B cell (primary cell): ENCODE results near the gene DLGAP4. TPM values are rescaled to one million over a fixed set of nuclear protein-coding genes. Genes with fewer than 3 reads are reported as not detected.
A peak's percentile ranks its signal among the peaks of the same experiment; 100 is the strongest.

Experiments
- ATAC-seq: fragments of 200-7000 bp; cut with Tn5 transposase; one replicate; pipeline ENCODE4 v1.10.0; 2021; ENCODE audit warnings: low read depth, mild to moderate bottlenecking, moderate number of reproducible peaks, moderate library complexity
- CTCF ChIA-PET: fragments of 350-600 bp; sonication (Branson Sonifier 250); formaldehyde crosslinking; loops from one replicate; lab custom pipeline; 2021; ENCODE audit warnings: antibody characterized with exemption, inconsistent platforms; lab: Charles Lee
- POLR2A ChIA-PET: fragments of 350-600 bp; sonication (Branson Sonifier 250); formaldehyde crosslinking; loops from one replicate; lab custom pipeline; 2021; ENCODE audit warnings: antibody characterized with exemption; lab: Charles Lee
- DNase-seq: peaks from one replicate; pipeline ENCODE4 v3.0.0; 2013
- H2AFZ ChIP-seq: 2 replicates; pipeline ENCODE4 v1.6.1; 2012; ENCODE audit warnings: mild to moderate bottlenecking, low read depth, low read length; ENCODE audit not compliant: insufficient read depth, poor library complexity, severe bottlenecking
- H3K27ac ChIP-seq, 2 donors: 1 replicate in 1 of 2; 2 replicates in 1 of 2; pipeline ENCODE4 v1.5.1; 2012 to 2013; ENCODE audit warnings: low read length in 2 of 2, mild to moderate bottlenecking in 2 of 2, moderate library complexity in 1 of 2
- H3K27me3 ChIP-seq, 4 experiments: fragments of 200-600 bp in 1 of 4; sonication (generic) in 1 of 4; replicated peaks in 1 of 4; 1 replicate in 2 of 4; 2 replicates in 2 of 4; pipeline versions ENCODE4 v1.6.1 to v1.7.0; 2013 to 2016; ENCODE audit warnings: low read length in 3 of 4, mild to moderate bottlenecking in 2 of 4, mixed read lengths in 1 of 4, moderate library complexity in 1 of 4; ENCODE audit not compliant: insufficient read depth in 4 of 4, control insufficient read depth in 3 of 4; ENCODE audit errors: control extremely low read depth in 1 of 4
- H3K36me3 ChIP-seq, 2 experiments: replicated peaks in 1 of 2; 1 replicate in 1 of 2; 2 replicates in 1 of 2; pipeline versions ENCODE4 v1.6.1 to v1.7.1; 2013; ENCODE audit warnings: low read length in 1 of 2; ENCODE audit not compliant: insufficient read depth in 2 of 2, control insufficient read depth in 1 of 2; ENCODE audit errors: control extremely low read depth in 1 of 2, extremely low read depth in 1 of 2
- H3K4me1 ChIP-seq, 2 donors: fragments of 200-600 bp in 1 of 2; sonication (generic) in 1 of 2; 1 replicate in 1 of 2; 2 replicates in 1 of 2; pipeline versions ENCODE4 v1.5.1 to v1.6.1; 2013 to 2017; ENCODE audit warnings: low read length in 2 of 2; ENCODE audit not compliant: control insufficient read depth in 2 of 2, insufficient read depth in 2 of 2
- H3K4me2 ChIP-seq: replicated peaks from 2 replicates; pipeline ENCODE3; 2012; ENCODE audit warnings: mild to moderate bottlenecking, low read depth, low read length; ENCODE audit not compliant: poor library complexity, severe bottlenecking
- H3K4me3 ChIP-seq, 5 experiments: fragments of 200-600 bp in 1 of 5; sonication (generic) in 1 of 5; 1 replicate in 3 of 5; 2 replicates in 2 of 5; pipeline versions ENCODE4 v1.5.1 to v1.7.0; 2011 to 2016; ENCODE audit warnings: low read length in 4 of 5, mild to moderate bottlenecking in 4 of 5, low read depth in 2 of 5, control low read depth in 1 of 5, moderate library complexity in 1 of 5; ENCODE audit not compliant: insufficient read depth in 1 of 5; ENCODE audit errors: control extremely low read depth in 1 of 5, extremely low read depth in 1 of 5
- H3K79me2 ChIP-seq: fragments of 200-600 bp; sonication (generic); one replicate; pipeline ENCODE4 v1.6.0; 2016; ENCODE audit warnings: low read length; ENCODE audit not compliant: control insufficient read depth, insufficient read depth
- H3K9ac ChIP-seq: fragments of 200-600 bp; sonication (generic); 2 replicates; pipeline ENCODE4 v1.6.1; 2017; ENCODE audit warnings: mild to moderate bottlenecking, low read length, moderate library complexity
- H3K9me3 ChIP-seq, 3 donors: one replicate each; pipeline versions ENCODE4 v1.6.1 to v1.7.1; 2013; ENCODE audit warnings: low read length in 2 of 3; ENCODE audit not compliant: control insufficient read depth in 2 of 3, insufficient read depth in 1 of 3; ENCODE audit errors: control extremely low read depth in 1 of 3
- H4K20me1 ChIP-seq: 2 replicates; pipeline ENCODE4 v1.6.0; 2012; ENCODE audit warnings: mild to moderate bottlenecking, low read length; ENCODE audit not compliant: insufficient read depth, control insufficient read depth, poor library complexity, severe bottlenecking
- H3K27ac Mint-ChIP-seq: one replicate; pipeline ENCODE4 v1.8.0; 2021; ENCODE audit warnings: mixed read lengths
- H3K27me3 Mint-ChIP-seq: one replicate; pipeline ENCODE4 v1.8.0; 2021; ENCODE audit warnings: mixed read lengths
- H3K4me1 Mint-ChIP-seq: one replicate; pipeline ENCODE4 v1.8.0; 2021; ENCODE audit warnings: mixed read lengths
- H3K4me3 Mint-ChIP-seq: one replicate; pipeline ENCODE4 v1.8.0; 2021; ENCODE audit warnings: mixed read lengths
- H3K9me3 Mint-ChIP-seq: one replicate; pipeline ENCODE4 v1.8.0; 2022; ENCODE audit warnings: mixed read lengths; ENCODE audit not compliant: insufficient read depth
- EZH2 ChIP-seq: IDR thresholded peaks from 2 replicates; pipeline ENCODE4 v1.6.1; 2012; ENCODE audit warnings: borderline replicate concordance, low read depth, mild to moderate bottlenecking, moderate library complexity, low read length; ENCODE audit not compliant: insufficient read depth, poor library complexity, severe bottlenecking
- WGBS: methylation state at CpG from one replicate; pipeline ENCODE4 v1.1.5; 2013; ENCODE audit warnings: missing lambda C conversion rate; ENCODE audit not compliant: insufficient coverage; 5-methylcytosine and 5-hydroxymethylcytosine counted together
- intact Hi-C: fragments of 100-400 bp; cut with micrococcal nuclease; formaldehyde crosslinking; loops from one replicate; pipeline ENCODE4 v1.10.0; 2022
- polyA plus RNA-seq: library from polyadenylated mRNA; depleted of rRNA; stranded (reverse); fragments of >200 nt; gene quantifications from 2 replicates; pipeline ENCODE4 v1.2.3, GENCODE V29; 2012
- total RNA-seq, 2 donors: library from RNA; stranded (reverse); fragments of 120-200 nt in 1 of 2; gene quantifications; 1 replicate in 1 of 2; 2 replicates in 1 of 2; pipeline versions ENCODE4 v1.2.3 to v1.2.4, GENCODE V29; 2013 to 2022
- TF ChIP-seq, protein P1 (sequence below): fragments of 200-600 bp; IDR thresholded peaks from one replicate; pipeline ENCODE4 v1.8.0; 2022; ENCODE audit warnings: antibody characterized with exemption, mild to moderate bottlenecking

Gene DLGAP4
- total and polyA plus RNA-seq, 2 donors (not counting 1 experiment from before 2014, with no cell fraction given) = 68.8 to 87.8 TPM

DNA sequence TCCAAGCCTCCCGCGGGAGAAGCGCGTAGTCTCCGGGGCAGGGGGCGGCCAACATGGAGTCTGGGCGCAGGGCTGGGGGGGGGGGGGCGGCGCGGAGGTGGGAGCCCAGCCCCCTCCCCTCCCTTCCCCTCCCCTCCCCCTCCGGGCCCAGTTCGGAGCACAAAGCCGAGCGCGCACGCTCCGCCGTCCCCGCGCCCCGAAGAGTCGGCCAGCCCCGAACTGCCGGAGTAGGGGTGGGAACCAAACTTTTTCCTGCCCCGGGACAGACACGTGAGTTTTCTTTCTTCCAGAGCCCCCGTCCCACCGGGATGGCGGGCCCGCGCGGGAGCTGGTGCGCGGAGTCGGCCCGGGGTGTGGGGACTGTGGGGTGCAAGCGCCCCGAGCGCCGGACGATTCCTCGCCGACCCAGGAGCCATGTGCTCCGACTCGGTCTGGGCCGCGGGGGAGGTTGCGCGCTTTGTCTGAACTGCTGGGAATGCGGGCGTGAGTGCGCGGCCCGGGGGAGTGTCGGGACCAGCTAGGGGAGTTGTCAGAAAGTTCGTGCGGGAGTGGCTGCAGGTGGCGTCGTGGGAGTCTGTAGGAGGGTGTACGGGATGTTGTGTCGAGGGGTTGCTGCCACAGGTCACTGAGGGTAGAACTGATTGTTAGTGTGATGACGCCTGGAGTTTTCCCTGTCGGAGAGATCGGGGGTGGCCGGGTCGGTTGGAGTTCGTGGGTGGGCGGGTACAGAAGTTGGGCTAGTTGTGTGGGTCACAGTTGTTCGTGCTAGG lies 268.4 kb downstream of the DLGAP4 start:
- H3K27ac ChIP-seq = peak overlapping the region; percentile 97 to 100
- peak overlapping the region; percentile 92 for H3K4me3 Mint-ChIP-seq
- H3K4me1 ChIP-seq = peaks cover 23 to 34% of the 10 kb centered on the region in 2 donors
- ATAC-seq = peak; percentile 4
- WGBS = 1% methylated on average over 58 of the region's 69 CpGs
- H3K9me3 Mint-ChIP-seq = no peaks in the 10 kb centered on the region
- peaks cover 50% of the 10 kb centered on the region for H4K20me1 ChIP-seq
- TF ChIP-seq, protein P1, sequence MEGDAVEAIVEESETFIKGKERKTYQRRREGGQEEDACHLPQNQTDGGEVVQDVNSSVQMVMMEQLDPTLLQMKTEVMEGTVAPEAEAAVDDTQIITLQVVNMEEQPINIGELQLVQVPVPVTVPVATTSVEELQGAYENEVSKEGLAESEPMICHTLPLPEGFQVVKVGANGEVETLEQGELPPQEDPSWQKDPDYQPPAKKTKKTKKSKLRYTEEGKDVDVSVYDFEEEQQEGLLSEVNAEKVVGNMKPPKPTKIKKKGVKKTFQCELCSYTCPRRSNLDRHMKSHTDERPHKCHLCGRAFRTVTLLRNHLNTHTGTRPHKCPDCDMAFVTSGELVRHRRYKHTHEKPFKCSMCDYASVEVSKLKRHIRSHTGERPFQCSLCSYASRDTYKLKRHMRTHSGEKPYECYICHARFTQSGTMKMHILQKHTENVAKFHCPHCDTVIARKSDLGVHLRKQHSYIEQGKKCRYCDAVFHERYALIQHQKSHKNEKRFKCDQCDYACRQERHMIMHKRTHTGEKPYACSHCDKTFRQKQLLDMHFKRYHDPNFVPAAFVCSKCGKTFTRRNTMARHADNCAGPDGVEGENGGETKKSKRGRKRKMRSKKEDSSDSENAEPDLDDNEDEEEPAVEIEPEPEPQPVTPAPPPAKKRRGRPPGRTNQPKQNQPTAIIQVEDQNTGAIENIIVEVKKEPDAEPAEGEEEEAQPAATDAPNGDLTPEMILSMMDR = no peak
- no peak for TF ChIP-seq EZH2
- ChIA-PET CTCF (interaction anchor here (1.2 to 6.1 kb wide), 13 partner anchors 11 to 289 kb away, joined by 3 to 63 read pairs (median 6); partner anchors contain the start of gene RAB5IF), POLR2A (interaction anchor here (0.7 to 6.7 kb wide), 9 partner anchors 8 to 832 kb away, joined by 3 to 81 read pairs (median 4); partner anchors contain the start of genes RAB5IF and RBM39)
- H3K4me2 ChIP-seq = peak overlapping the region; percentile 98
- peak overlapping the region; percentile 90 for H3K9ac ChIP-seq
- peaks cover 57% of the 10 kb centered on the region for H3K79me2 ChIP-seq
- peak overlapping the region; percentile 21 for H2AFZ ChIP-seq
- H3K27me3 ChIP-seq = no peaks in the 10 kb centered on the region
- peak; percentile 67 for DNase-seq
- peak overlapping the region; percentile 22 to 95 (median 88) for H3K4me3 ChIP-seq
- intact Hi-C loops = no loop called here
- peaks cover 0 to 12% of the 10 kb centered on the region in 2 experiments for H3K36me3 ChIP-seq
- peaks cover 34% of the 10 kb centered on the region for H3K4me1 Mint-ChIP-seq
- H3K9me3 ChIP-seq = no peaks in the 10 kb centered on the region
- no peaks in the 10 kb centered on the region for H3K27me3 Mint-ChIP-seq
- peak overlapping the region; percentile 91 for H3K27ac Mint-ChIP-seq

GRCh38 chr20:36576081-36576445 lies 269.9 kb downstream of the DLGAP4 start:
- ATAC-seq (no peak), DNase-seq (no peak)
- Histone ChIP-seq H3K9me3 (no peaks in the 10 kb centered on the region), H3K9ac (no peak overlapping the region), H3K4me1 (peaks cover 23 to 34% of the 10 kb centered on the region in 2 donors), H3K27ac (peak overlapping the region in 1 of 2 donors; percentile 100), H3K4me3 (no peak overlapping the region), H4K20me1 (peaks cover 65% of the 10 kb centered on the region), H3K27me3 (no peaks in the 10 kb centered on the region), H3K4me2 (no peak overlapping the region), H2AFZ (no peak overlapping the region), H3K79me2 (peaks cover 71% of the 10 kb centered on the region), H3K36me3 (peaks cover 0 to 25% of the 10 kb centered on the region in 2 experiments)
- H3K9me3 Mint-ChIP-seq = no peaks in the 10 kb centered on the region
- intact Hi-C loops = no loop called here
- ChIA-PET CTCF (interaction anchor here (0.7 to 6.1 kb wide), 6 partner anchors 9 to 58 kb away, joined by 3 to 63 read pairs (median 6); partner anchors contain the start of gene RAB5IF), POLR2A (interaction anchor here (1.0 to 6.7 kb wide), 3 partner anchors 16 to 29 kb away, joined by 4 to 81 read pairs (median 75); partner anchors contain the start of gene RAB5IF)
- WGBS = 25% methylated on average over 1 of the region's 1 CpG
- no peak for TF ChIP-seq EZH2
- TF ChIP-seq, protein P1 = no peak
- H3K4me1 Mint-ChIP-seq = peaks cover 39% of the 10 kb centered on the region
- no peaks in the 10 kb centered on the region for H3K27me3 Mint-ChIP-seq
- H3K27ac Mint-ChIP-seq = peak overlapping the region; percentile 91
- H3K4me3 Mint-ChIP-seq = peak overlapping the region; percentile 92
